GM04503 (cell line): Measurements from ENCODE around the gene ACBD4.

Experiments
- DNase-seq: peaks from one replicate; pipeline ENCODE4 v3.0.0-alpha.2; 2012; ENCODE audit warnings: low read depth

The ACBD4 gene

GRCh38 chr17:45135192-45135977 is at the start of gene ACBD4:
ACBD4 (plus strand) TSS chr17:45135687; CDS start chr17:45136145, 458 bp downstream.
- DNase-seq = peak; percentile 83

- no peak for DNase-seq
Observed at GRCh38 chr17:45086391-45086790, 49.1 kb upstream of the ACBD4 start.

GRCh38 chr17:45086865-45087503 is 48.5 kb upstream of the ACBD4 start:
- no peak for DNase-seq

- DNase-seq = no peak
Observed at GRCh38 chr17:45087504-45087975, 47.9 kb upstream of the ACBD4 start.

- no peak for DNase-seq
Observed at GRCh38 chr17:45087978-45088377, 47.5 kb upstream of the ACBD4 start.

GRCh38 chr17:45088741-45089140 is 46.7 kb upstream of the ACBD4 start:
- DNase-seq = no peak

GRCh38 chr17:45090711-45091110 is 44.8 kb upstream of the ACBD4 start:
- DNase-seq = no peak

- DNase-seq = no peak
Observed at GRCh38 chr17:45091778-45092425, 43.6 kb upstream of the ACBD4 start.

GRCh38 chr17:45092911-45093430 is 42.5 kb upstream of the ACBD4 start:
- DNase-seq = peak; percentile 99

GRCh38 chr17:45093444-45094110 is 41.9 kb upstream of the ACBD4 start:
- DNase-seq = no peak

- DNase-seq = no peak
Observed at GRCh38 chr17:45096141-45096540, 39.3 kb upstream of the ACBD4 start.

GRCh38 chr17:45096926-45097325 is 38.6 kb upstream of the ACBD4 start:
- no peak for DNase-seq

- no peak for DNase-seq
Observed at GRCh38 chr17:45098081-45098868, 37.2 kb upstream of the ACBD4 start.

- no peak for DNase-seq
Observed at GRCh38 chr17:45098869-45099616, 36.4 kb upstream of the ACBD4 start.

- DNase-seq = no peak
Observed at GRCh38 chr17:45101546-45101882, 34.0 kb upstream of the ACBD4 start.

GRCh38 chr17:45101883-45102811 is 33.3 kb upstream of the ACBD4 start:
- DNase-seq = no peak

- no peak for DNase-seq
Observed at GRCh38 chr17:45102856-45103255, 32.6 kb upstream of the ACBD4 start.

- DNase-seq = no peak
Observed at GRCh38 chr17:45103269-45103795, 32.2 kb upstream of the ACBD4 start.

- DNase-seq = no peak
Observed at GRCh38 chr17:45104029-45104428, 31.5 kb upstream of the ACBD4 start.
